ENCODE measurements around the gene IL1RAP.
"Not testable (repeated sequence)": the region's sequence is repeated elsewhere in the genome, so short reads cannot be mapped to it uniquely, and the experiment has no call there.

The IL1RAP gene

GRCh38 chr3:190677868-190678267 lies 164.0 kb downstream of the IL1RAP start:
- DNase-seq: not testable (repeated sequence)

- no peak for DNase-seq
These were observed 166.8 kb downstream of the IL1RAP start for GRCh38 chr3:190680691-190681090.

GRCh38 chr3:190684776-190685175 lies 170.9 kb downstream of the IL1RAP start:
- no peak for DNase-seq

GRCh38 chr3:190686011-190686410 lies 172.1 kb downstream of the IL1RAP start:
- no peak for DNase-seq

GRCh38 chr3:190690246-190690645 lies 176.4 kb downstream of the IL1RAP start:
- no peak for DNase-seq

GRCh38 chr3:190692256-190692655 lies 178.4 kb downstream of the IL1RAP start:
- DNase-seq: no peak

GRCh38 chr3:190694335-190695001 lies 180.6 kb downstream of the IL1RAP start:
- DNase-seq: no peak

GRCh38 chr3:190695225-190695624 lies 181.3 kb downstream of the IL1RAP start:
- DNase-seq: no peak

GRCh38 chr3:190695994-190696393 lies 182.1 kb downstream of the IL1RAP start:
- no peak for DNase-seq

- no peak for DNase-seq
These were observed 183.1 kb downstream of the IL1RAP start for GRCh38 chr3:190696777-190697501.

GRCh38 chr3:190697502-190697830 lies 183.6 kb downstream of the IL1RAP start:
- DNase-seq: no peak

GRCh38 chr3:190697901-190698300 lies 184.0 kb downstream of the IL1RAP start:
- no peak for DNase-seq

GRCh38 chr3:190699776-190700175 lies 185.9 kb downstream of the IL1RAP start:
- DNase-seq: no peak

- DNase-seq: no peak
These were observed 187.2 kb downstream of the IL1RAP start for GRCh38 chr3:190701096-190701532.

GRCh38 chr3:190706582-190706981 lies 192.7 kb downstream of the IL1RAP start:
- no peak for DNase-seq
